Fibroblast of mammary gland (primary cell): ENCODE measurements around the gene GPX4.

ENCODE experiments used
- DNase-seq: peaks from one replicate; pipeline ENCODE4 v3.0.0-alpha.2; 2010; ENCODE audit warnings: low read depth
- H3K4me3 ChIP-seq: 2 replicates; pipeline ENCODE4 v1.5.1; 2011; ENCODE audit warnings: low read depth, mild to moderate bottlenecking, low read length, moderate library complexity; ENCODE audit not compliant: control insufficient read depth
- CTCF ChIP-seq: conservative IDR thresholded peaks from 2 replicates; pipeline ENCODE4 v1.5.1; 2011; ENCODE audit warnings: low read depth, low read length, inconsistent platforms; ENCODE audit not compliant: control insufficient read depth, insufficient read depth

Gene GPX4

GRCh38 chr19:1082928-1083816, 20.6 kb upstream of the GPX4 start:
- TF ChIP-seq CTCF, result no peak
- no peak for DNase-seq
- H3K4me3 ChIP-seq, result no peak overlapping the region

GRCh38 chr19:1084024-1084868, 19.5 kb upstream of the GPX4 start:
- DNase-seq, result no peak
- TF ChIP-seq CTCF, result no peak
- H3K4me3 ChIP-seq, result no peak overlapping the region

GRCh38 chr19:1085053-1085658, 18.6 kb upstream of the GPX4 start:
- TF ChIP-seq CTCF, result no peak
- no peak for DNase-seq

GRCh38 chr19:1085676-1086442, 17.9 kb upstream of the GPX4 start:
- no peak overlapping the region for H3K4me3 ChIP-seq
- no peak for DNase-seq
- no peak for TF ChIP-seq CTCF

More at GRCh38 chr19:1085053-1085658, 18.6 kb upstream of the GPX4 start:
- no peak overlapping the region for H3K4me3 ChIP-seq

GRCh38 chr19:1086613-1087012, 17.2 kb upstream of the GPX4 start:
- H3K4me3 ChIP-seq, result no peak overlapping the region
- no peak for TF ChIP-seq CTCF
- DNase-seq, result no peak

- H3K4me3 ChIP-seq, result no peak overlapping the region
- DNase-seq, result no peak
- TF ChIP-seq CTCF, result no peak
Measured at GRCh38 chr19:1087813-1088415, 15.9 kb upstream of the GPX4 start.
